Thoracic aorta (tissue), 2 donors: ENCODE results near the gene RABL6. TPM values are rescaled to one million over a fixed set of nuclear protein-coding genes. Genes with fewer than 3 reads are reported as not detected.
"Not testable (repeated sequence)": the region's sequence is repeated elsewhere in the genome, so short reads cannot be mapped to it uniquely, and the experiment has no call there.

ENCODE experiments used
- ATAC-seq: fragments of 150-250 bp; one replicate; pipeline ENCODE4 v1.8.0; 2017; ENCODE audit warnings: low read depth; ENCODE audit not compliant: insufficient number of reproducible peaks, low FRiP score
- DNase-seq: peaks from one replicate; pipeline ENCODE4 v3.0.0-alpha.2; 2020; ENCODE audit warnings: low spot score
- H3K27ac ChIP-seq, 2 donors: fragments of 200-600 bp; sonication (generic); 1 replicate in 1 of 2; 2 replicates in 1 of 2; pipeline ENCODE4 v1.5.1; 2016; ENCODE audit warnings: mild to moderate bottlenecking in 2 of 2, moderate library complexity in 2 of 2
- H3K27me3 ChIP-seq: fragments of 200-600 bp; sonication (generic); replicated peaks from 2 replicates; pipeline ENCODE4 v1.6.0; 2016; ENCODE audit warnings: mild to moderate bottlenecking; ENCODE audit not compliant: insufficient read depth
- H3K36me3 ChIP-seq: fragments of 200-600 bp; sonication (generic); one replicate; pipeline ENCODE4 v1.5.1; 2016
- H3K4me1 ChIP-seq, 2 donors: fragments of 200-600 bp; sonication (generic); 1 replicate in 1 of 2; 2 replicates in 1 of 2; pipeline versions ENCODE4 v1.5.1 to v1.6.0; 2016; ENCODE audit warnings: low read depth in 2 of 2, mild to moderate bottlenecking in 1 of 2; ENCODE audit not compliant: control insufficient read depth in 1 of 2
- H3K4me3 ChIP-seq: fragments of 200-600 bp; sonication (generic); 2 replicates; pipeline ENCODE4 v1.5.1; 2016; ENCODE audit warnings: mild to moderate bottlenecking
- H3K9me3 ChIP-seq: fragments of 200-600 bp; sonication (generic); 2 replicates; pipeline ENCODE4 v1.5.1; 2016
- total RNA-seq, 2 donors: library from RNA; depleted of rRNA; stranded (reverse); fragments of >200 nt; gene quantifications; one replicate each; pipeline versions ENCODE4 v1.1.0 to v1.2.3, GENCODE V29; 2016
- TF ChIP-seq, protein P1 (sequence below): fragments of 200-600 bp; sonication (generic); IDR thresholded peaks from one replicate; pipeline ENCODE4 v1.5.1; 2019; ENCODE audit warnings: antibody characterized with exemption

The RABL6 gene
- total RNA-seq, 2 donors from 2014 or later: 61.7 to 86.2 TPM

DNA sequence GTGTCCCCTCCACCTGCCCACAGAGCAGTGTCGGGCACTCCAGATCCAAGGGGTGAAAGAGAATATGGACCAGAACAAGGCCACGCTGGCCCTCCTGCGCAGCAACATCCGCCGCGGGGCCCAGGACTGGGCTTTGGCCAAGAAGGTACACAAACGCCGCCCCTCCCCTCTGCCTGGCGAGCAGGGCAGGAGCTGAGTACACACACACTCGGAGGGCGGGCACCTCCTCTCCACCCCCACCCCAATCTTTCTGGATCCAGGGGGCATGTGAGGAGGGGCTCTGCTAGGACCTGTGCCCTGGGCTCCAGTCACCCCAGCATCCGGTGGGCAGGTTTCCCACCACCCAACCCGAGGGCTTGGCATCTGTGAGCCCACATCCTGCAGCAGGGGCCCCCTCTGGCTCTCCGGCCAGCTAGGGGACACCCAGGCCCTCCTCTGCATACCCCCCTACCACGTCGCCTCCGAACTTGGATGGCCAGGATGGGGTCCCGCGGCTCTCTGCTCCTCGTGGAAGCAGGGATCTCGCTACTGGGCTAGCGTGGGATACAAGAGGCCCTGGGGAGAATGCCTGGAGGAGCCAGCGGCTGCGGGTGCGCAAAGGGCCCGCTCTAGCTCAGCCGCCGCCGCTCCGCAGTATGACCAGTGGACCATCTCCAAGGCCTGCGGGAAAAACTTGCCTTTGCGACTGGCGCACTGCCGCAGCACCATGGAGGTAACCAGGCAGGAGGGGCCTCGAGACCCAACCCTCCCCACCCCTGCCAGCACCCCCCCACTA lies 8.5 kb upstream of the RABL6 start:
- no peaks in the 10 kb centered on the region for H3K9me3 ChIP-seq
- DNase-seq: no peak
- no peaks in the 10 kb centered on the region for H3K36me3 ChIP-seq
- peaks cover 7% of the 10 kb centered on the region for H3K27me3 ChIP-seq
- TF ChIP-seq, protein P1, sequence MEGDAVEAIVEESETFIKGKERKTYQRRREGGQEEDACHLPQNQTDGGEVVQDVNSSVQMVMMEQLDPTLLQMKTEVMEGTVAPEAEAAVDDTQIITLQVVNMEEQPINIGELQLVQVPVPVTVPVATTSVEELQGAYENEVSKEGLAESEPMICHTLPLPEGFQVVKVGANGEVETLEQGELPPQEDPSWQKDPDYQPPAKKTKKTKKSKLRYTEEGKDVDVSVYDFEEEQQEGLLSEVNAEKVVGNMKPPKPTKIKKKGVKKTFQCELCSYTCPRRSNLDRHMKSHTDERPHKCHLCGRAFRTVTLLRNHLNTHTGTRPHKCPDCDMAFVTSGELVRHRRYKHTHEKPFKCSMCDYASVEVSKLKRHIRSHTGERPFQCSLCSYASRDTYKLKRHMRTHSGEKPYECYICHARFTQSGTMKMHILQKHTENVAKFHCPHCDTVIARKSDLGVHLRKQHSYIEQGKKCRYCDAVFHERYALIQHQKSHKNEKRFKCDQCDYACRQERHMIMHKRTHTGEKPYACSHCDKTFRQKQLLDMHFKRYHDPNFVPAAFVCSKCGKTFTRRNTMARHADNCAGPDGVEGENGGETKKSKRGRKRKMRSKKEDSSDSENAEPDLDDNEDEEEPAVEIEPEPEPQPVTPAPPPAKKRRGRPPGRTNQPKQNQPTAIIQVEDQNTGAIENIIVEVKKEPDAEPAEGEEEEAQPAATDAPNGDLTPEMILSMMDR: no peak
- H3K4me1 ChIP-seq: peaks cover 14 to 15% of the 10 kb centered on the region in 2 donors
- H3K4me3 ChIP-seq: peak overlapping the region; percentile 62
- ATAC-seq: no peak
- no peak overlapping the region for H3K27ac ChIP-seq

GRCh38 chr9:136799854-136800657 lies 7.7 kb upstream of the RABL6 start:
- no peak overlapping the region for H3K27ac ChIP-seq

GRCh38 chr9:136802321-136802720 lies 5.4 kb upstream of the RABL6 start:
- TF ChIP-seq, protein P1: no peak
- no peak overlapping the region for H3K4me3 ChIP-seq
- DNase-seq: no peak
- H3K27me3 ChIP-seq: peaks cover 7% of the 10 kb centered on the region
- ATAC-seq: no peak
- H3K36me3 ChIP-seq: no peaks in the 10 kb centered on the region
- H3K9me3 ChIP-seq: no peaks in the 10 kb centered on the region
- peaks cover 22 to 27% of the 10 kb centered on the region in 2 donors for H3K4me1 ChIP-seq
- H3K27ac ChIP-seq: no peak overlapping the region

More at GRCh38 chr9:136799854-136800657, 7.7 kb upstream of the RABL6 start:
- H3K36me3 ChIP-seq: no peaks in the 10 kb centered on the region
- H3K27me3 ChIP-seq: peaks cover 7% of the 10 kb centered on the region
- H3K4me1 ChIP-seq: peaks cover 14 to 15% of the 10 kb centered on the region in 2 donors
- DNase-seq (no peak), ATAC-seq (no peak)
- H3K9me3 ChIP-seq: no peaks in the 10 kb centered on the region
- TF ChIP-seq, protein P1: no peak
- peak overlapping the region; percentile 62 for H3K4me3 ChIP-seq

DNA sequence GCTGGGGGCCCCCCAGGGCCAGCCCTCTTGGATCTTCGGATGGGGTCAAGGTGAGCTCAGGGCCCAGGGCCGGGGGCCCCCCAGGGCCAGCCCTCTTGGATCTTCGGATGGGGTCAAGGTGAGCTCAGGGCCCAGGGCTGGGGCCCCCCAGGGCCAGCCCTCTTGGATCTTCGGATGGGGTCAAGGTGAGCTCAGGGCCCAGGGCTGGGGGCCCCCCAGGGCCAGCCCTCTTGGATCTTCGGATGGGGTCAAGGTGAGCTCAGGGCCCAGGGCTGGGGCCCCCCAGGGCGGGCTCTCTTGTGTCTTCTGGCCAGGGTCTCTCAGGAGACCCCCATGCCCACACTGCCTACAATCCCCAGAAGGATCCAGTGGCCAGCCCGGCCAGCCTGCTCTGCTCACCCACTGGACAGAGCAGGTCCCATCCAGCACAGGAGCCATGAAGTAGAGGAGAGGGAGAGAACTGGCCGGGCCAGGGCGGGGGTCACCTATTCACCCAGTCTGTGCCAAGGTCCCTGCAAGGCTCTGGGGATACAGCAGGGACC lies 4.7 kb upstream of the RABL6 start:
- not testable (repeated sequence) for H3K36me3 ChIP-seq, H3K27ac ChIP-seq, DNase-seq, ATAC-seq, H3K27me3 ChIP-seq, H3K4me3 ChIP-seq, H3K9me3 ChIP-seq
- peaks cover 22 to 28% of the 10 kb centered on the region in 2 donors for H3K4me1 ChIP-seq

DNA sequence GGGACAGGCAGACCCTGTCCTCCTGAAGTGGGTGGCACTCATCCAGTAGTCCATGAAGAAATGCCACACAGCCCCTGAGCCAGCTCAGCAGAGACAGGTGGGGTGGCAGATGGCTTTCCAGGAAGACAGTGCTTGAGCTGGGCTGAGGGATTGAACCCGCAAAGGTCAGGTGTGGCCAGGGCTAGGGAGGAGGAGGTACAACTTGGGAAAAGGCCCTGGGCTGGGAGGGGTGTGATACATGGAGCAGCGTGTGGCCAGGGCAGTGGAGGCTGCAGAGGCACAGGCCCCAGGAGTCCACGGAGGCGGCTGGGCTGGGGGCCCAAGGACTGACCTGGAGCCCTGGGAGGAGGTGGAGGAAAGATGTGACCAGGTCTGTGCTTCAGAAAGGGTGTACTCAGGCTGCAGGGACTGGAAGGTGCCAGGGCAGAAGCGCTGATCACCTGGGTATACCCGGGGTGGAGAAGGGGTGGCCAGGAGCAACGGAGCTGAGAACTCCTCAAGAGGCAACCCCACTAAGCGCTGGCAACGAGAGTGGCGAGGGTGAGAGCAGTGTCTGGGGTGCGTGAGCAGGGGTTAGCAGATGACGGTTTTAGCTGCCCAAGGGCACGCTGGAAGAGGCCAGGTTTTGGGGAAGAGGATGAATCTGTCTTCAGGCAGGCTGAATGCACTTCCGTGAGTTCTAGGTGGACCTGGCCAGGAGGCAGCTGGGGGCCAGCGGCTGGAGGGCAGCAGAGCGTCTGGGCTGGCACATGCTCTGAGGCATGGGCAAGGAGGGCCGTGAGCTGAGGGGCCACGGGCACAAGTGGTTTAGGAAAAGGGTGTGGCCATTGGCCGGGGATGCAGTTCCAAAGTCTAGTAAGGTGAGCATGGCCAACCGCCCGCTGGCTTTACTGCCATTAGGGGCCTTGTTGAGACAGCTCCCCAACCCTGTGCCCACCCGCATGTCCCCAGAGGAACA lies 3.9 kb upstream of the RABL6 start:
- TF ChIP-seq, protein P1: no peak
- H3K27ac ChIP-seq: no peak overlapping the region
- no peaks in the 10 kb centered on the region for H3K36me3 ChIP-seq
- no peak for ATAC-seq
- peaks cover 7% of the 10 kb centered on the region for H3K27me3 ChIP-seq
- DNase-seq: no peak
- H3K4me1 ChIP-seq: peaks cover 24 to 31% of the 10 kb centered on the region in 2 donors
- H3K4me3 ChIP-seq: no peak overlapping the region
- no peaks in the 10 kb centered on the region for H3K9me3 ChIP-seq
